Esophagus muscularis mucosa (tissue), 4 donors: Measurements from ENCODE around the gene ST7. TPM values are rescaled to one million over a fixed set of nuclear protein-coding genes. Genes with fewer than 3 reads are reported as not detected.

Experiments
- DNase-seq: peaks from one replicate; pipeline ENCODE4 v3.0.0-alpha.2; 2017; ENCODE audit errors: extremely low spot score
- H3K27ac ChIP-seq, 4 donors: fragments of 200-600 bp; sonication (generic); replicated peaks in 1 of 4; 1 replicate in 3 of 4; 2 replicates in 1 of 4; pipeline ENCODE4 v1.5.1; 2016 to 2019; ENCODE audit warnings: mild to moderate bottlenecking in 1 of 4
- H3K27me3 ChIP-seq, 4 donors: fragments of 200-600 bp; sonication (generic); one replicate each; pipeline versions ENCODE4 v1.5.1 to v1.6.0; 2016 to 2019
- H3K36me3 ChIP-seq, 4 donors: fragments of 200-600 bp; sonication (generic); one replicate each; pipeline ENCODE4 v1.5.1; 2016 to 2019
- H3K4me1 ChIP-seq, 4 donors: fragments of 200-600 bp; sonication (generic); one replicate each; pipeline ENCODE4 v1.5.1; 2016 to 2019
- H3K4me3 ChIP-seq, 4 donors: fragments of 200-600 bp; sonication (generic); 1 replicate in 2 of 4; 2 replicates in 2 of 4; pipeline ENCODE4 v1.5.1; 2016 to 2019; ENCODE audit warnings: mild to moderate bottlenecking in 4 of 4, moderate library complexity in 1 of 4
- H3K9me3 ChIP-seq, 4 donors: fragments of 200-600 bp; sonication (generic); 1 replicate in 3 of 4; 2 replicates in 1 of 4; pipeline ENCODE4 v1.5.1; 2016 to 2019
- CTCF ChIP-seq, 3 experiments: fragments of 200-600 bp in 2 of 3; fragments of 450-650 bp in 1 of 3; sonication (generic) in 2 of 3; IDR thresholded peaks; one replicate each; pipeline ENCODE4 v1.5.1; 2017 to 2019; ENCODE audit warnings: antibody characterized with exemption in 3 of 3, mild to moderate bottlenecking in 2 of 3, moderate library complexity in 1 of 3
- EP300 ChIP-seq: sonication (generic); formaldehyde crosslinking; IDR thresholded peaks from one replicate; pipeline ENCODE4 v1.6.1; 2017; ENCODE audit warnings: antibody characterized with exemption
- POLR2A ChIP-seq: fragments of 450-650 bp; IDR thresholded peaks from one replicate; pipeline ENCODE4 v1.6.1; 2017; ENCODE audit warnings: antibody characterized with exemption, moderate library complexity, mild to moderate bottlenecking, low read depth
- POLR2AphosphoS5 ChIP-seq, 2 donors: sonication (generic); formaldehyde crosslinking; IDR thresholded peaks; one replicate each; pipeline ENCODE4 v1.6.1; 2017; ENCODE audit warnings: antibody characterized with exemption in 2 of 2
- WGBS: methylation state at CpG from one replicate; pipeline ENCODE4 v1.1.5; 2018; 5-methylcytosine and 5-hydroxymethylcytosine counted together
- intact Hi-C: fragments of 100-400 bp; cut with DNase I; formaldehyde crosslinking; loops from one replicate; pipeline ENCODE4 v1.15.1; 2023
- total RNA-seq, 4 donors: library from RNA; depleted of rRNA; stranded (reverse); fragments of >200 nt; gene quantifications; one replicate each; pipeline versions ENCODE4 v1.1.0 to v1.2.1, GENCODE V29; 2016

Gene ST7
- total RNA-seq, 4 donors from 2014 or later = 16.9 to 22.0 (median 18.2) TPM

GRCh38 chr7:117111535-117111934 lies 158.2 kb downstream of the ST7 start:
- Histone ChIP-seq H3K4me3 (no peak overlapping the region), H3K27ac (no peak overlapping the region), H3K27me3 (no peaks in the 10 kb centered on the region), H3K9me3 (no peaks in the 10 kb centered on the region), H3K4me1 (peaks cover 4 to 19% (median 13%) of the 10 kb centered on the region in 4 donors), H3K36me3 (no peaks in the 10 kb centered on the region)
- no peak for TF ChIP-seq POLR2AphosphoS5 (IDR thresholded peaks at IDR 0.05)
- TF ChIP-seq POLR2A = no peak
- no peak for TF ChIP-seq EP300
- TF ChIP-seq CTCF (IDR thresholded peaks at IDR 0.05) = no peak
- 94% methylated on average over 1 of the region's 1 CpG for WGBS
- no peak for DNase-seq
- intact Hi-C loops = no loop called here

DNA sequence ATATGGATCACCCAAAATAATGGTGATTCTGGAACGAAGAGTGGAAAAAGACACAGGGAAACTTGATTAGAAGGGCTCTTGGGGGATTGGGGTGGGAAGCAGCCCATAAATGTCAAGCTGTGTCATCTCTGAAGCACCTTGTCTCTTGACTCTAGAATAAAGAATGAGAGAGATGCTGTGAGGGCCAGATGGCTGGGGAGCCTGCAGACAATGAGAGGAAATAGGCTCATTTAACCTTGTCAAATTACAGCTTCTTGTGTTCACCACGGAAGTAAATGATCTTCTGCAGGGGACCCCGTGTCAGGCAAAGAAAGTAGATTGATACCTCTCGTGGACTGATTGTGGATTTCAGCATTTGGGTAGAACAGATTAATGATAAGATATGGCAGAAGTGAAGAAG lies 159.3 kb downstream of the ST7 start:
- no peaks in the 10 kb centered on the region for H3K9me3 ChIP-seq
- H3K4me1 ChIP-seq = peaks cover 4 to 19% (median 13%) of the 10 kb centered on the region in 4 donors
- 86% methylated on average over 4 of the region's 4 CpGs for WGBS
- no peaks in the 10 kb centered on the region for H3K36me3 ChIP-seq
- no peaks in the 10 kb centered on the region for H3K27me3 ChIP-seq
- TF ChIP-seq CTCF (IDR thresholded peaks at IDR 0.05) (no peak), POLR2AphosphoS5 (IDR thresholded peaks at IDR 0.05) (no peak), EP300 (no peak), POLR2A (no peak)
- intact Hi-C loops = no loop called here
- no peak for DNase-seq
- no peak overlapping the region for H3K4me3 ChIP-seq
- no peak overlapping the region for H3K27ac ChIP-seq

- Histone ChIP-seq H3K9me3 (no peaks in the 10 kb centered on the region), H3K27ac (no peak overlapping the region), H3K27me3 (no peaks in the 10 kb centered on the region), H3K36me3 (no peaks in the 10 kb centered on the region), H3K4me1 (peaks cover 4 to 19% (median 13%) of the 10 kb centered on the region in 4 donors), H3K4me3 (no peak overlapping the region)
- intact Hi-C loops = no loop called here
- no peak for DNase-seq
- TF ChIP-seq CTCF (IDR thresholded peaks at IDR 0.05) (no peak), POLR2A (no peak), POLR2AphosphoS5 (IDR thresholded peaks at IDR 0.05) (no peak), EP300 (no peak)
- 79% methylated on average over 4 of the region's 4 CpGs for WGBS
Observed at GRCh38 chr7:117113871-117114270, 160.6 kb downstream of the ST7 start.

DNA sequence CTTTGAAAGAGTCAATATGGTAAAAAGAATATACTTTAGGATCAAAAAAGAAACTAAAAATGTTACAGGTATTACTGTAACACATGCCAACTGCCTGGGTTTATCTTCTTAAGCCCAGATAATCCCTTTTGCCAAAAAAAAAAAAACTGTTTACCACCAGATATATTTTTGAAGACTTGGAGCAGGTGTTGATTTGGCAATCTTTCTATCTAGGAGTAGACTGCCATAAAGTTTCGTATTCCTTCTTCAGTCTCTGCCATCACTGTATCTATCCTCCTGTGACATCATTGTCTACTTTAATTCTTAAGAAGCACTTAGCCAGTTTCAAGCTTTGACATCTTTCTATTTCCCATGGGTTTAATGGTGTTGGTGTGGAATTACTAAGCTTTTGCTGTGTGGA lies 161.0 kb downstream of the ST7 start:
- Histone ChIP-seq H3K36me3 (no peaks in the 10 kb centered on the region), H3K27me3 (no peaks in the 10 kb centered on the region), H3K9me3 (no peaks in the 10 kb centered on the region), H3K4me1 (peaks cover 4 to 19% (median 17%) of the 10 kb centered on the region in 4 donors), H3K4me3 (no peak overlapping the region), H3K27ac (no peak overlapping the region)
- no peak for DNase-seq
- WGBS = 53% methylated on average over 1 of the region's 1 CpG
- intact Hi-C loops = no loop called here
- TF ChIP-seq CTCF (IDR thresholded peaks at IDR 0.05) = no peak
- no peak for TF ChIP-seq POLR2A
- TF ChIP-seq EP300 = no peak
- TF ChIP-seq POLR2AphosphoS5 (IDR thresholded peaks at IDR 0.05) = no peak

- TF ChIP-seq EP300 (no peak), POLR2AphosphoS5 (IDR thresholded peaks at IDR 0.05) (no peak), POLR2A (no peak), CTCF (IDR thresholded peaks at IDR 0.05) (no peak)
- Histone ChIP-seq H3K27me3 (no peaks in the 10 kb centered on the region), H3K36me3 (peaks cover 0 to 6% (median 0%) of the 10 kb centered on the region in 4 donors), H3K4me1 (peaks cover 0 to 14% (median 10%) of the 10 kb centered on the region in 4 donors), H3K9me3 (no peaks in the 10 kb centered on the region), H3K4me3 (no peak overlapping the region), H3K27ac (no peak overlapping the region)
- no peak for DNase-seq
- intact Hi-C loops = no loop called here
- WGBS = 88% methylated on average over 2 of the region's 2 CpGs
Observed at GRCh38 chr7:117116211-117116610, 162.9 kb downstream of the ST7 start.
